ENCODE results near the gene BATF2. TPM values are rescaled to one million over a fixed set of nuclear protein-coding genes. Genes with fewer than 3 reads are reported as not detected.

Gene BATF2
- total and polyA plus RNA-seq, 10 of the 15 experiments (the other 5 are each of a cell fraction or from before 2014, with no cell fraction given) = 0.18 to 1.1 (median 0.38) TPM; not detected in 1

GRCh38 chr11:65013888-65014725 is 17.3 kb upstream of the BATF2 start, which contains the start of gene ARL2 (continued):
- TF ChIP-seq ZBTB11 (CRISPR knock-in tag; IDR thresholded peaks at IDR 0.05) (no peak), ZNF274 (IDR thresholded peaks at IDR 0.05; ENCODE audit: insufficient read depth, insufficient read length) (no peak), EZH2 (IDR thresholded peaks at IDR 0.05; ENCODE audit: borderline replicate concordance, control insufficient read depth, low read depth, low read length) (no peak), RELA (IDR thresholded peaks at IDR 0.05; ENCODE audit: borderline replicate concordance, partially characterized antibody) (peak; percentile 7), ZNF207 (IDR thresholded peaks at IDR 0.05; ENCODE audit: borderline replicate concordance) (peak; percentile 52), TCF7 (IDR thresholded peaks at IDR 0.05; ENCODE audit: borderline replicate concordance) (no peak), ZBED1 (IDR thresholded peaks at IDR 0.05; ENCODE audit: borderline replicate concordance) (no peak), EP300 (IDR thresholded peaks at IDR 0.05; ENCODE audit: borderline replicate concordance in 1 of 2, control insufficient read depth in 1 of 2, low read depth in 2 of 2, low read length in 2 of 2) (no peak; a peak in 1 of 4 replicates), YY1 (IDR thresholded peaks at IDR 0.05; ENCODE audit: low read depth, low read length) (peak; percentile 42), JUNB (IDR thresholded peaks at IDR 0.05) (no peak), SREBF2 (IDR thresholded peaks at IDR 0.05; ENCODE audit: low read length) (no peak), ATF7 (IDR thresholded peaks at IDR 0.05; ENCODE audit: low read depth) (peak; percentile 58; the same call in 1 of the 2 replicates), POLR2A (IDR thresholded peaks at IDR 0.05; ENCODE audit: low read depth, low read length) (peak; percentile 78), RUNX3 (IDR thresholded peaks at IDR 0.05; ENCODE audit: low read length) (peak; percentile 55), MXI1 (IDR thresholded peaks at IDR 0.05; ENCODE audit: low read depth, low read length) (peak; percentile 84; the same call in 1 of the 2 replicates), IKZF2 (IDR thresholded peaks at IDR 0.05) (no peak; a peak in 1 of 4 replicates), SKIL (IDR thresholded peaks at IDR 0.05; ENCODE audit: low read depth, poor library complexity, severe bottlenecking) (no peak), YBX1 (IDR thresholded peaks at IDR 0.05) (no peak), KLF5 (IDR thresholded peaks at IDR 0.05; ENCODE audit: partially characterized antibody) (peak; percentile 94), MEF2A (IDR thresholded peaks at IDR 0.05; ENCODE audit: insufficient read depth, low read depth, low read length) (0 out of 2 replicates have a peak, but pooled peaks have one; percentile 2), CHD2 (IDR thresholded peaks at IDR 0.05; ENCODE audit: borderline replicate concordance, low read depth, low read length) (no peak), HDAC2 (IDR thresholded peaks at IDR 0.05) (no peak), BACH1 (IDR thresholded peaks at IDR 0.05; ENCODE audit: borderline replicate concordance) (peak; percentile 82), JUND (IDR thresholded peaks at IDR 0.05; ENCODE audit: low read depth, low read length) (no peak), SIX5 (IDR thresholded peaks at IDR 0.05; ENCODE audit: low read depth, low read length, severe bottlenecking) (no peak), E2F4 (IDR thresholded peaks at IDR 0.05; ENCODE audit: low read depth, low read length) (peak; percentile 20; the same call in 1 of the 2 replicates)
